ENCODE data around the gene RPS15. TPM values are rescaled to one million over a fixed set of nuclear protein-coding genes. Genes with fewer than 3 reads are reported as not detected.
A peak's percentile ranks its signal among the peaks of the same experiment; 100 is the strongest.

Gene RPS15
- total and polyA plus RNA-seq, 4 donors, result 243 to 822 (median 754) TPM

DNA sequence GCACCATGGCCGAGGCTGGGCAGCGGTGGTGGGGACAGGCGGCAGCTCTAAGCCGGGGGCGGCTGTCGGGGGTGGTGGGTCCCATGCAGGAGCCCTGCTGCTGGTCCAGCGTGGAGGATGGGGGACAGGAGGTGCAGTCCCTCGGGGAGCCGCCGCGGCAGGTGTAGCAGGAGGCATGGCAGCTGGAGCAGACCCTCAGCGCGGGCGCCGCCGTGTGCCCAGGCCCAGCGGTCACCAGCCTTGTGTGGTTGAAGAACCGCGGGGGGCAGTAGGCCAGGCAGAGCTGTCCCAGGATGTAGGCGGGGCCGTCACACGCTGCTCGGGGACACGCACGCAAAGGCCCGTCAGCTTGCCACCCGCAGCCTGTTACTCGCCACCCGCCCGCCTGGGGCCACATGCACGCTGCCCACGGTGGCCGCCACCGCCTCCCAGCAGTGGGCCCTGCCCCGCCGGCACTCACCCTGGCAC is 43.7 kb downstream of the RPS15 start:
- H3K9me3 ChIP-seq (ENCODE audit: control insufficient read depth, insufficient read depth, low read length), result no peaks in the 10 kb centered on the region
- no peaks in the 10 kb centered on the region for H3K27me3 ChIP-seq (ENCODE audit: control insufficient read depth, insufficient read depth, low read length)
- H3K36me3 ChIP-seq (ENCODE audit: control insufficient read depth, insufficient read depth, low read length), result peaks cover 29% of the 10 kb centered on the region
- DNase-seq (ENCODE audit: low read depth in 4 of 6, low spot score in 6 of 6), result no peak
- no peak overlapping the region for H3K4me3 ChIP-seq (ENCODE audit: low read depth, low read length)
- 91% methylated on average over 36 of the region's 36 CpGs for WGBS (ENCODE audit: insufficient coverage)
- no peak overlapping the region for H3K27ac ChIP-seq (ENCODE audit: low read depth, low read length)
- H3K4me1 ChIP-seq (ENCODE audit: control insufficient read depth, insufficient read depth, low read length), result peaks cover 23% of the 10 kb centered on the region

- Histone ChIP-seq H3K36me3 (ENCODE audit: control insufficient read depth, insufficient read depth, low read length) (peaks cover 32% of the 10 kb centered on the region), H3K4me3 (ENCODE audit: low read depth, low read length) (no peak overlapping the region), H3K9me3 (ENCODE audit: control insufficient read depth, insufficient read depth, low read length) (no peaks in the 10 kb centered on the region), H3K27ac (ENCODE audit: low read depth, low read length) (no peak overlapping the region), H3K4me1 (ENCODE audit: control insufficient read depth, insufficient read depth, low read length) (peaks cover 17% of the 10 kb centered on the region), H3K27me3 (ENCODE audit: control insufficient read depth, insufficient read depth, low read length) (no peaks in the 10 kb centered on the region)
- no peak for DNase-seq (ENCODE audit: low read depth in 4 of 6, low spot score in 6 of 6)
- WGBS (ENCODE audit: insufficient coverage), result 85% methylated on average over 32 of the region's 37 CpGs
Measured at GRCh38 chr19:1482361-1483130, 44.4 kb downstream of the RPS15 start.

DNA sequence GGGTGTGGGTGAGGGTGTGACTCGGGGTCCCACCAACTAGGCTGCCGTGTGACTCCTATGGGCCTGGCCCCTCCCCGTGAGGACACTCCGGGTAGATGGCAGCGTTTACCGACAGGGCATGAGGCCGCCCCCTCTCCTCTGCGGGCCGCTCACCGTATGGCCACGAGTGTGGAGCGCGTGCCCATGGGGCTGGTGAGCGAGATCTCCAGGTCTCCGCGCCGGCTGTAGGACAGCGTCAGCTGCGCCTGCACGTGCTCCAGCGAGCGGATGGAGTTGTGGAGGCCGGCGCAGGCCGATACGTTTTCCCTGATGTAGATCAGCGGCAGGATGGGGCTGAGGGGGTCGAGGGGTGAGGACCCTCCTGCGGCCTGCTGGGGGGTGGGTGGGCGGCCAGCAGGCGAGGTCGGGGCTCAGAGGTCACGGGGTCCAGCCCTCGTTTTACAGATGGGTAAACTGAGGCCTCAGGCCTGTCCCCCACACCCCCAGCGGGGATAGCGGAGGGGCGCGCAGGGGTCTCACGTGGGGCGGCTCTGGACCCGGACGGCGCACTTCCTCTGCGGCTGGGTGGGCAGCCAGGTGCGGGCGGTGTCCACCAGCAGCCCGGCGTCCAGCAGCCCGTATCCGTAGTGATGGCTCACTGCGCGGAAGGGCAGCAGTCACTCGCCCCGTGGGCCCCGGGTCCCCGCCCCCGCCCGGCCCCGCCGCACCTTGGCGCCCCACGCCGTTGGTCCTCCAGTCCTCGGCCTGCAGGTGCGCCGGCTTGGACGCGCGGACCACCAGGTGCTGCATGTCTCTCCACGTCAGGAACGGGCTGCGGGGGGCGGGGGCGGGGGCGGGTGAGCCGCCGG is 45.2 kb downstream of the RPS15 start:
- 92% methylated on average over 72 of the region's 77 CpGs for WGBS (ENCODE audit: insufficient coverage)
- H3K27ac ChIP-seq (ENCODE audit: low read depth, low read length), result no peak overlapping the region
- no peaks in the 10 kb centered on the region for H3K27me3 ChIP-seq (ENCODE audit: control insufficient read depth, insufficient read depth, low read length)
- peaks cover 36% of the 10 kb centered on the region for H3K36me3 ChIP-seq (ENCODE audit: control insufficient read depth, insufficient read depth, low read length)
- H3K9me3 ChIP-seq (ENCODE audit: control insufficient read depth, insufficient read depth, low read length), result no peaks in the 10 kb centered on the region
- DNase-seq (ENCODE audit: low read depth in 4 of 6, low spot score in 6 of 6), result no peak
- H3K4me1 ChIP-seq (ENCODE audit: control insufficient read depth, insufficient read depth, low read length), result peaks cover 12% of the 10 kb centered on the region
- no peak overlapping the region for H3K4me3 ChIP-seq (ENCODE audit: low read depth, low read length)

DNA sequence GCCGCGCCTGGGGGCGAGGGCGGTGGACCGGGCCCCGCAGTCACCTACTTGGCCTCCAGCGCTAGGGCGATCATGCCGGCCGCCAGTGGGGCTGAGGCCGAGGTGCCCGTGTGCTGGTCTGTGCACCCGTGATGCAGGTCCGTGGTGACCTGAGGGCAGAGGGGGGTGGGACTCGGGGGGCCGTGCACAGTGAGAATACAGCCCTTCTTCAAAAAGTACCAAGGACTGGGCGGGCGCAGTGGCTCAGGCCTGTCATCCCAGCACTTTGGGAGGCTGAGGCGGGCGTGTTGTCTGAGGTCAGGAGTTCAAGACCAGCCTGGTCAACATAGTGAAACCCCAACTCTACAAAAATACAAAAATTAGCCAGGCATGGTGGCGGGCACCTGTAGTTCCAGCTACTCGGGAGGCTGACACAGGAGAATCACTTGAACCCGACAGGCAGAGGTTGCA is 45.8 kb downstream of the RPS15 start:
- no peak for DNase-seq (ENCODE audit: low read depth in 4 of 6, low spot score in 6 of 6)
- H3K27me3 ChIP-seq (ENCODE audit: control insufficient read depth, insufficient read depth, low read length), result no peaks in the 10 kb centered on the region
- no peaks in the 10 kb centered on the region for H3K9me3 ChIP-seq (ENCODE audit: control insufficient read depth, insufficient read depth, low read length)
- H3K4me1 ChIP-seq (ENCODE audit: control insufficient read depth, insufficient read depth, low read length), result peaks cover 7% of the 10 kb centered on the region
- no peak overlapping the region for H3K27ac ChIP-seq (ENCODE audit: low read depth, low read length)
- peaks cover 36% of the 10 kb centered on the region for H3K36me3 ChIP-seq (ENCODE audit: control insufficient read depth, insufficient read depth, low read length)
- H3K4me3 ChIP-seq (ENCODE audit: low read depth, low read length), result no peak overlapping the region
- WGBS (ENCODE audit: insufficient coverage), result 94% methylated on average over 16 of the region's 23 CpGs

GRCh38 chr19:1486720-1487575 is 48.8 kb downstream of the RPS15 start:
- WGBS (ENCODE audit: insufficient coverage), result 92% methylated on average over 56 of the region's 56 CpGs
- Histone ChIP-seq H3K27ac (ENCODE audit: low read depth, low read length) (no peak overlapping the region), H3K9me3 (ENCODE audit: control insufficient read depth, insufficient read depth, low read length) (no peaks in the 10 kb centered on the region), H3K36me3 (ENCODE audit: control insufficient read depth, insufficient read depth, low read length) (peaks cover 29% of the 10 kb centered on the region), H3K27me3 (ENCODE audit: control insufficient read depth, insufficient read depth, low read length) (peaks cover 8% of the 10 kb centered on the region), H3K4me1 (ENCODE audit: control insufficient read depth, insufficient read depth, low read length) (peaks cover 19% of the 10 kb centered on the region), H3K4me3 (ENCODE audit: low read depth, low read length) (no peak overlapping the region)
- DNase-seq (ENCODE audit: low read depth in 4 of 6, low spot score in 6 of 6), result no peak

- Histone ChIP-seq H3K4me1 (ENCODE audit: control insufficient read depth, insufficient read depth, low read length) (peaks cover 20% of the 10 kb centered on the region), H3K36me3 (ENCODE audit: control insufficient read depth, insufficient read depth, low read length) (peaks cover 22% of the 10 kb centered on the region), H3K4me3 (ENCODE audit: low read depth, low read length) (no peak overlapping the region), H3K9me3 (ENCODE audit: control insufficient read depth, insufficient read depth, low read length) (no peaks in the 10 kb centered on the region), H3K27ac (ENCODE audit: low read depth, low read length) (no peak overlapping the region), H3K27me3 (ENCODE audit: control insufficient read depth, insufficient read depth, low read length) (peaks cover 11% of the 10 kb centered on the region)
- no peak for DNase-seq (ENCODE audit: low read depth in 4 of 6, low spot score in 6 of 6)
- 94% methylated on average over 32 of the region's 40 CpGs for WGBS (ENCODE audit: insufficient coverage)
Measured at GRCh38 chr19:1487576-1488281, 49.5 kb downstream of the RPS15 start.

DNA sequence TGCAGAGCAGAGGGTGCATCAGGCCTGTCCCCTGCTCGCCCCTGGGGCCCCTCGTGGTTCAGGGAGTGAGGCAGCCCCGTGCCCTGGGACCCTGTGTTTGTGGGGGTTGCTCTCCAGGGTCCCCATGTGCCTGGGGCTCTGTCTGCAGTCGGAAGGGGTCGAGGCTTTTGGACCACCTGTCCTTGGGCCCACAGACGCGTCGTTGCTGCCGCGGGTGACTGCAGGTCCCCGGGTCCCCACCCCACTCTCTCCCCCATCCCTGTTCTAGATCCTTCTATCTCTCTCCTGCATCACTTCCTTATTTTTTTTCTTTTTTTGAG is 50.0 kb downstream of the RPS15 start:
- Histone ChIP-seq H3K36me3 (ENCODE audit: control insufficient read depth, insufficient read depth, low read length) (peaks cover 17% of the 10 kb centered on the region), H3K9me3 (ENCODE audit: control insufficient read depth, insufficient read depth, low read length) (no peaks in the 10 kb centered on the region), H3K27ac (ENCODE audit: low read depth, low read length) (no peak overlapping the region), H3K4me3 (ENCODE audit: low read depth, low read length) (no peak overlapping the region), H3K27me3 (ENCODE audit: control insufficient read depth, insufficient read depth, low read length) (peaks cover 11% of the 10 kb centered on the region), H3K4me1 (ENCODE audit: control insufficient read depth, insufficient read depth, low read length) (peaks cover 25% of the 10 kb centered on the region)
- DNase-seq (ENCODE audit: low read depth in 4 of 6, low spot score in 6 of 6), result no peak
- WGBS (ENCODE audit: insufficient coverage), result 83% methylated on average over 11 of the region's 11 CpGs

DNA sequence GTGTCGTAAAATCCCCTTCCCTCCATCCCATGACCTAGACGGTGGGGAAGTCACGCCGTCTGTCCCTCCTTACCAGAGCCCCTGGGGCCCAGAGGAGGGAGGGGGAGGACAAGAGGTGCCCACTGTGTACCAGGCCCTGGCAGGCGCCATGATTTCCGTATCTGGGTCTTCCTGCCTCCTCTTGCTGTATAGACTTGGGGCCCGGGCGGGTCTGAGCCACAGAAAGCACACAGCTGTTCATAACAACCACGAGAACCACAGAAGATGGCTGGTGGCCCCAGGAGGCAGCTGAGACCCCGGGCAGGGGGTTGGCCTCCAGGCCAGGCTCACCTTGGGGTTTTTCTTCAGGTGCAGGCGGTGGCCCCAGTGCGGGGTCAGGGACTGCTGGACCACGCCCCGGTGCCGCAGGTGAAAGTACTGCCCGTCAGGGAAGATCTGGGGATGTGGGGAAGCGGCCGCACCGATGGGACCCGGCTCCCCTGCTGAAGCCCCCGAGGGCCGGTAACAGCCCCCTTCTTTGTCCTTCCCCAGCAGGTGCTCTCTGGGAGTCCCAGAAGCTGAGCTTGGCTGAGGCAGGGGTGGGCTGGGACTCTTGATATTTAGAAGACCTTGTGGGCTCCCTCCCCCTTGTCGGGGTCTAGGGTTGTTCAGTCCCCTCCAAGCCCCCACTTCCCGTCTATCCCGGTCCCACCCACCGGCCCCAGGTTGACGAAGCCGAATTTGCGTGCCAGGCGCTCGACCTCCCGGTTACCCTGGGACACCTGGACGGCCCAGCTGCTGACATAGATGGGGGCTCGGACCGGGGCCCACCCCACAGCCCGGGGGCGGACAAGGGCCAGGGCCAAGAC is 51.5 kb downstream of the RPS15 start:
- peaks cover 26% of the 10 kb centered on the region for H3K4me1 ChIP-seq (ENCODE audit: control insufficient read depth, insufficient read depth, low read length)
- no peak for DNase-seq (ENCODE audit: low read depth in 4 of 6, low spot score in 6 of 6)
- H3K4me3 ChIP-seq (ENCODE audit: low read depth, low read length), result peak overlapping the region; percentile 69
- no peaks in the 10 kb centered on the region for H3K9me3 ChIP-seq (ENCODE audit: control insufficient read depth, insufficient read depth, low read length)
- H3K36me3 ChIP-seq (ENCODE audit: control insufficient read depth, insufficient read depth, low read length), result peaks cover 14% of the 10 kb centered on the region
- H3K27me3 ChIP-seq (ENCODE audit: control insufficient read depth, insufficient read depth, low read length), result peaks cover 11% of the 10 kb centered on the region
- peak overlapping the region; percentile 86 for H3K27ac ChIP-seq (ENCODE audit: low read depth, low read length)
- WGBS (ENCODE audit: insufficient coverage), result 13% methylated on average over 28 of the region's 37 CpGs
